Motor neuron (in vitro differentiated cells): Measurements from ENCODE around the gene WAPL. TPM values are rescaled to one million over a fixed set of nuclear protein-coding genes. Genes with fewer than 3 reads are reported as not detected.
"Not testable (repeated sequence)": the region's sequence is repeated elsewhere in the genome, so short reads cannot be mapped to it uniquely, and the experiment has no call there.

Experiments
- ATAC-seq, 8 experiments: fragments of 200-7000 bp; cut with Tn5 transposase; replicated peaks in 6 of 8; 2 replicates each; pipeline ENCODE4 v1.8.0; 2021; ENCODE audit warnings: mild to moderate bottlenecking in 8 of 8, moderate library complexity in 8 of 8
- H3K27ac ChIP-seq, 2 donors: fragments of 250-450 bp; sonication (Bioruptor Pico); 2 replicates each; pipeline ENCODE4 v1.9.0; 2021; ENCODE audit warnings: antibody characterized with exemption in 2 of 2, mild to moderate bottlenecking in 2 of 2, moderate library complexity in 1 of 2
- H3K4me1 ChIP-seq, 2 donors: fragments of 250-450 bp; sonication (Bioruptor Pico); replicated peaks in 1 of 2; 2 replicates each; pipeline ENCODE4 v1.6.1; 2021; ENCODE audit warnings: antibody characterized with exemption in 2 of 2, mild to moderate bottlenecking in 2 of 2, moderate library complexity in 1 of 2
- H3K4me3 ChIP-seq, 5 donors: fragments of 250-450 bp; sonication (Bioruptor Pico); 2 replicates each; pipeline ENCODE4 v1.9.0; 2021; ENCODE audit warnings: antibody characterized with exemption in 5 of 5, mild to moderate bottlenecking in 5 of 5, moderate library complexity in 4 of 5
- WGBS, 10 experiments: fragments of 450-650 bp; shearing (Covaris generic); methylation state at CpG; one replicate each; pipeline ENCODE4 v1.0.0; 2022; 5-methylcytosine and 5-hydroxymethylcytosine counted together
- in situ Hi-C, 9 experiments: fragments of 400-800 bp; cut with MboI; loops; one replicate each; pipeline ENCODE4 v1.15.0; 2021; ENCODE audit warnings: low sequenced_read_pairs in 9 of 9, low pct_unique_long_range_greater_than_20kb in 2 of 9; ENCODE audit not compliant: unreplicated experiment in 9 of 9
- total RNA-seq, 8 experiments: library from RNA; unstranded; fragments of 300-600 nt; gene quantifications; 2 replicates each; pipeline versions ENCODE4 v1.2.3 to v1.2.4, GENCODE V29; 2022

Gene WAPL
- total RNA-seq, 8 experiments from 2014 or later, result 25.1 to 42.2 (median 31.8) TPM

GRCh38 chr10:86538547-86538946 lies 17.0 kb upstream of the WAPL start:
- Histone ChIP-seq H3K27ac (no peak overlapping the region), H3K4me1 (no peaks in the 10 kb centered on the region), H3K4me3 (no peak overlapping the region)
- no peak for ATAC-seq
- in situ Hi-C loops, result no loop called here
- WGBS, 10 experiments, result 10 to 100% (median 96%) methylated on average over 1 to 5 of the region's 7 CpGs; no CpG with 5 or more reads in 2 of the 10 experiments

- 83 to 94% (median 92%) methylated on average over 1 to 6 of the region's 8 CpGs; no CpG with 5 or more reads in 5 of the 10 experiments for WGBS, 10 experiments
- in situ Hi-C loops, H3K27ac ChIP-seq, H3K4me3 ChIP-seq, ATAC-seq, H3K4me1 ChIP-seq: not testable (repeated sequence)
These were observed 16.4 kb upstream of the WAPL start for GRCh38 chr10:86538040-86538439.

GRCh38 chr10:86536294-86536861 lies 14.8 kb upstream of the WAPL start:
- Histone ChIP-seq H3K4me3 (no peak overlapping the region), H3K27ac (no peak overlapping the region), H3K4me1 (no peaks in the 10 kb centered on the region)
- ATAC-seq, result no peak
- 62 to 100% (median 85%) methylated on average over 3 to 22 of the region's 40 CpGs; no CpG with 5 or more reads in 6 of the 10 experiments for WGBS, 10 experiments
- in situ Hi-C loops, result no loop called here

GRCh38 chr10:86535132-86535882 lies 13.7 kb upstream of the WAPL start:
- Histone ChIP-seq H3K27ac (no peak overlapping the region), H3K4me3 (no peak overlapping the region), H3K4me1 (no peaks in the 10 kb centered on the region)
- ATAC-seq, result peak in 3 of 8 experiments; percentile 98
- in situ Hi-C loops, result no loop called here
- 7 to 89% (median 47%) methylated on average over 5 to 19 of the region's 47 CpGs; no CpG with 5 or more reads in 4 of the 10 experiments for WGBS, 10 experiments

- no peak for ATAC-seq
- no peak overlapping the region for H3K4me3 ChIP-seq
- no peaks in the 10 kb centered on the region for H3K4me1 ChIP-seq
- in situ Hi-C loops, result no loop called here
- H3K27ac ChIP-seq, result no peak overlapping the region
- WGBS, 10 experiments, result 80 to 100% (median 100%) methylated on average over 1 to 2 of the region's 2 CpGs; no CpG with 5 or more reads in 5 of the 10 experiments
These were observed 11.7 kb upstream of the WAPL start for GRCh38 chr10:86533328-86533727.

GRCh38 chr10:86528736-86529135 lies 7.1 kb upstream of the WAPL start:
- in situ Hi-C loops, ATAC-seq, H3K4me3 ChIP-seq, H3K4me1 ChIP-seq, H3K27ac ChIP-seq: not testable (repeated sequence)
- WGBS, 10 experiments, result 79 to 100% (median 87%) methylated on average over 1 to 3 of the region's 3 CpGs; no CpG with 5 or more reads in 6 of the 10 experiments

- in situ Hi-C loops, result no loop called here
- 90 to 100% (median 100%) methylated on average over 1 to 3 of the region's 4 CpGs; no CpG with 5 or more reads in 5 of the 10 experiments for WGBS, 10 experiments
These were observed 5.0 kb upstream of the WAPL start for GRCh38 chr10:86526606-86527005.

GRCh38 chr10:86525713-86526112 lies 4.1 kb upstream of the WAPL start:
- H3K27ac ChIP-seq, ATAC-seq, H3K4me3 ChIP-seq, in situ Hi-C loops: not testable (repeated sequence)
- H3K4me1 ChIP-seq, result peaks cover 12 to 14% of the 10 kb centered on the region in 2 donors
- WGBS, 10 experiments, result 57 to 100% (median 94%) methylated on average over 1 to 5 of the region's 6 CpGs; no CpG with 5 or more reads in 3 of the 10 experiments

More at GRCh38 chr10:86526606-86527005, 5.0 kb upstream of the WAPL start:
- H3K4me1 ChIP-seq, result peaks cover 12 to 14% of the 10 kb centered on the region in 2 donors
- ATAC-seq, result no peak
- H3K4me3 ChIP-seq, result no peak overlapping the region
- H3K27ac ChIP-seq, result no peak overlapping the region

GRCh38 chr10:86524225-86524962 lies 2.8 kb upstream of the WAPL start:
- Histone ChIP-seq H3K4me1 (peaks cover 23 to 24% of the 10 kb centered on the region in 2 donors), H3K4me3 (no peak overlapping the region), H3K27ac (no peak overlapping the region)
- no peak for ATAC-seq
- 0 to 50% (median 33%) methylated on average over 1 of the region's 1 CpG; no CpG with 5 or more reads in 7 of the 10 experiments for WGBS, 10 experiments
- in situ Hi-C loops, result no loop called here

- in situ Hi-C loops, result no loop called here
- Histone ChIP-seq H3K4me3 (peak overlapping the region in 3 of 5 donors; percentile 82 to 99 (median 89)), H3K27ac (no peak overlapping the region), H3K4me1 (peaks cover 23 to 28% of the 10 kb centered on the region in 2 donors)
- WGBS, 10 experiments, result 0 to 60% (median 20%) methylated on average over 1 of the region's 1 CpG; no CpG with 5 or more reads in 5 of the 10 experiments
- no peak for ATAC-seq
These were observed 1.8 kb upstream of the WAPL start for GRCh38 chr10:86523348-86523747.

- Histone ChIP-seq H3K4me3 (peak overlapping the region; percentile 81 to 99 (median 89)), H3K4me1 (peaks cover 23 to 28% of the 10 kb centered on the region in 2 donors), H3K27ac (no peak overlapping the region)
- no peak for ATAC-seq
- in situ Hi-C loops, result no loop called here
- 0 to 13% (median 2%) methylated on average over 3 to 11 of the region's 11 CpGs; no CpG with 5 or more reads in 1 of the 10 experiments for WGBS, 10 experiments
These were observed 891 bp upstream of the WAPL start for GRCh38 chr10:86522510-86522855.

- Histone ChIP-seq H3K27ac (peak overlapping the region; percentile 77 to 89), H3K4me1 (peaks cover 23 to 28% of the 10 kb centered on the region in 2 donors), H3K4me3 (peak overlapping the region; percentile 81 to 99 (median 89))
- peak; percentile 12 to 33 (median 22) for ATAC-seq
- in situ Hi-C loops, result no loop called here
- 0 to 1% (median 0%) methylated on average over 1 to 17 of the region's 70 CpGs; no CpG with 5 or more reads in 2 of the 10 experiments for WGBS, 10 experiments
These were observed 518 bp downstream of the WAPL start for GRCh38 chr10:86520871-86521677.
